GM12864 (cell line): ENCODE measurements around the gene PEPD.

ENCODE experiments used
- DNase-seq: peaks from one replicate; pipeline ENCODE4 v3.0.0-alpha.2; 2011; ENCODE audit warnings: low read depth
- H3K4me3 ChIP-seq: 2 replicates; pipeline ENCODE4 v1.5.1; 2011; ENCODE audit warnings: mild to moderate bottlenecking, low read depth, low read length, control low read depth
- CTCF ChIP-seq: IDR thresholded peaks from 2 replicates; pipeline ENCODE4 v1.5.1; 2011; ENCODE audit warnings: low read depth, mild to moderate bottlenecking, moderate library complexity, low read length, control low read depth, inconsistent platforms; ENCODE audit errors: missing control alignments

PEPD gene

GRCh38 chr19:33420821-33421220 is 100.8 kb downstream of the PEPD start:
- no peak for TF ChIP-seq CTCF
- DNase-seq: no peak
- no peak overlapping the region for H3K4me3 ChIP-seq

GRCh38 chr19:33419788-33420130 is 101.8 kb downstream of the PEPD start:
- H3K4me3 ChIP-seq: no peak overlapping the region
- DNase-seq: no peak
- TF ChIP-seq CTCF: no peak

GRCh38 chr19:33418871-33419787 is 102.5 kb downstream of the PEPD start:
- H3K4me3 ChIP-seq: no peak overlapping the region
- no peak for DNase-seq

GRCh38 chr19:33418461-33418860 is 103.1 kb downstream of the PEPD start:
- DNase-seq: no peak
- no peak overlapping the region for H3K4me3 ChIP-seq
- no peak for TF ChIP-seq CTCF

More at GRCh38 chr19:33418871-33419787, 102.5 kb downstream of the PEPD start:
- TF ChIP-seq CTCF: no peak

GRCh38 chr19:33417751-33418150 is 103.8 kb downstream of the PEPD start:
- TF ChIP-seq CTCF: no peak
- H3K4me3 ChIP-seq: no peak overlapping the region
- no peak for DNase-seq

- H3K4me3 ChIP-seq: no peak overlapping the region
- peak; percentile 15 for DNase-seq
- peak; percentile 74 for TF ChIP-seq CTCF
Observed at GRCh38 chr19:33416307-33417215, 105.0 kb downstream of the PEPD start.
